ENCODE data around the gene PPM1B.

PPM1B gene

DNA sequence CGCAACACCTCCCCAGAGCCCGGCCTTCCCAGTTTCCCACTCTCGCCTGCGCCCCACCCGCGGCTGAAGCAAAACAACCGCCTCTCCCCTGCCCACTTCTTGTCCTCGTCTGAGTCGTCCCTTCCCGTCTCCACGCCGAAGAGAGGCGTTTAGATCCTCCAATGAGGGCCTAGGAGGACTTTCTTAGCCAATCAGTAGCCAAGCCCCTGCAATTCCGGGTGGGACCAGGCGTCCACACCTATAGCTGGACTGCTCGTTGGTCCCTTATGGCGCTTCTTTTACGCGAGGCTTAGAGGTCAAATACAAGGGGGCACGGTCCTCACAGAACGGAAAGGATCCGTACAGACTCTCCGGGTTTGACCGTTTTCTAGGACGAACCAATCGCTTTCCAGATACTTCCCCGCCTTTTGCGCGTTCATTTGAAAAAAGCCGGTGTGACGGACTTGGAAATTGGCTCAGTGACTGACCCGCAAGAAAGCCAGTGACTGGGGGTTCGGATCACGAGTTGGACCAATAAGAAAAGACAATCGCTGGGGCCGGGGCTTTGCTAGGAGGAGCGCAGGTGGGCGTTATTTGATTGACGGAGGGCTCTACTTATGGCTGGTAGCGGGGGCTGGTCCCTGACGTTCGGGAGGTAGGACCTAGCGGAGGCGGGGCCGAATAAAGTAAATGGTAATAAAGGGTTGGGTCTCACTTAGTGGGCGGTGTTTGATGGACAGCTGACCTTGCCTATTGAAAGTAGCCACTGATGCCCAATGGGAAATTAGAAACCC is 581 bp upstream of the PPM1B start (continued):
- TF ChIP-seq ZNF211 (tag by site-specific recombination; IDR thresholded peaks at IDR 0.05; ENCODE audit: low read depth) (no peak), ZNF10 (tag by site-specific recombination; IDR thresholded peaks at IDR 0.05) (no peak), KLF10 (tag by site-specific recombination; IDR thresholded peaks at IDR 0.05) (peak; percentile 99), ZNF274 (IDR thresholded peaks at IDR 0.05; ENCODE audit: low read length) (no peak), ZNF274 (tag by site-specific recombination; IDR thresholded peaks at IDR 0.05; ENCODE audit: borderline replicate concordance) (no peak), ZNF302 (tag by site-specific recombination; IDR thresholded peaks at IDR 0.05; ENCODE audit: low read depth) (no peak), IKZF3 (tag by site-specific recombination; IDR thresholded peaks at IDR 0.05) (no peak), REST (tag by site-specific recombination; IDR thresholded peaks at IDR 0.05) (no peak), ZNF37A (tag by site-specific recombination; IDR thresholded peaks at IDR 0.05) (no peak), ZNF16 (tag by site-specific recombination; IDR thresholded peaks at IDR 0.05; ENCODE audit: low read depth) (no peak), WT1 (tag by site-specific recombination; IDR thresholded peaks at IDR 0.05) (no peak; the same call in 1 of the 2 replicates), BCL6B (tag by site-specific recombination; IDR thresholded peaks at IDR 0.05) (no peak), ZNF747 (tag by site-specific recombination; IDR thresholded peaks at IDR 0.05) (no peak), ZNF658 (tag by site-specific recombination; IDR thresholded peaks at IDR 0.05) (no peak), SETDB1 (IDR thresholded peaks at IDR 0.05; ENCODE audit: insufficient read length, low read length) (peak; percentile 40), ZNF354C (tag by site-specific recombination; IDR thresholded peaks at IDR 0.05; ENCODE audit: borderline replicate concordance, low read depth) (no peak), ZNF548 (tag by site-specific recombination; IDR thresholded peaks at IDR 0.05) (no peak), MEIS1 (CRISPR knock-in tag; IDR thresholded peaks at IDR 0.05; ENCODE audit: borderline replicate concordance) (no peak), ZNF19 (tag by site-specific recombination; IDR thresholded peaks at IDR 0.05; ENCODE audit: low read depth) (no peak), ZNF324 (tag by site-specific recombination; IDR thresholded peaks at IDR 0.05) (no peak), ZNF555 (tag by site-specific recombination; conservative IDR thresholded peaks at IDR 0.05) (no peak), ZFP69B (tag by site-specific recombination; IDR thresholded peaks at IDR 0.05) (no peak), TRIM28 (IDR thresholded peaks at IDR 0.05; ENCODE audit: borderline replicate concordance, low read length) (no peak), ZNF266 (tag by site-specific recombination; IDR thresholded peaks at IDR 0.05; ENCODE audit: low read depth) (no peak)
- TF ChIP-seq, protein P1, sequence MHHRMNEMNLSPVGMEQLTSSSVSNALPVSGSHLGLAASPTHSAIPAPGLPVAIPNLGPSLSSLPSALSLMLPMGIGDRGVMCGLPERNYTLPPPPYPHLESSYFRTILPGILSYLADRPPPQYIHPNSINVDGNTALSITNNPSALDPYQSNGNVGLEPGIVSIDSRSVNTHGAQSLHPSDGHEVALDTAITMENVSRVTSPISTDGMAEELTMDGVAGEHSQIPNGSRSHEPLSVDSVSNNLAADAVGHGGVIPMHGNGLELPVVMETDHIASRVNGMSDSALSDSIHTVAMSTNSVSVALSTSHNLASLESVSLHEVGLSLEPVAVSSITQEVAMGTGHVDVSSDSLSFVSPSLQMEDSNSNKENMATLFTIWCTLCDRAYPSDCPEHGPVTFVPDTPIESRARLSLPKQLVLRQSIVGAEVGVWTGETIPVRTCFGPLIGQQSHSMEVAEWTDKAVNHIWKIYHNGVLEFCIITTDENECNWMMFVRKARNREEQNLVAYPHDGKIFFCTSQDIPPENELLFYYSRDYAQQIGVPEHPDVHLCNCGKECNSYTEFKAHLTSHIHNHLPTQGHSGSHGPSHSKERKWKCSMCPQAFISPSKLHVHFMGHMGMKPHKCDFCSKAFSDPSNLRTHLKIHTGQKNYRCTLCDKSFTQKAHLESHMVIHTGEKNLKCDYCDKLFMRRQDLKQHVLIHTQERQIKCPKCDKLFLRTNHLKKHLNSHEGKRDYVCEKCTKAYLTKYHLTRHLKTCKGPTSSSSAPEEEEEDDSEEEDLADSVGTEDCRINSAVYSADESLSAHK (tag by site-specific recombination; IDR thresholded peaks at IDR 0.05): no peak
- TF ChIP-seq, protein P2, sequence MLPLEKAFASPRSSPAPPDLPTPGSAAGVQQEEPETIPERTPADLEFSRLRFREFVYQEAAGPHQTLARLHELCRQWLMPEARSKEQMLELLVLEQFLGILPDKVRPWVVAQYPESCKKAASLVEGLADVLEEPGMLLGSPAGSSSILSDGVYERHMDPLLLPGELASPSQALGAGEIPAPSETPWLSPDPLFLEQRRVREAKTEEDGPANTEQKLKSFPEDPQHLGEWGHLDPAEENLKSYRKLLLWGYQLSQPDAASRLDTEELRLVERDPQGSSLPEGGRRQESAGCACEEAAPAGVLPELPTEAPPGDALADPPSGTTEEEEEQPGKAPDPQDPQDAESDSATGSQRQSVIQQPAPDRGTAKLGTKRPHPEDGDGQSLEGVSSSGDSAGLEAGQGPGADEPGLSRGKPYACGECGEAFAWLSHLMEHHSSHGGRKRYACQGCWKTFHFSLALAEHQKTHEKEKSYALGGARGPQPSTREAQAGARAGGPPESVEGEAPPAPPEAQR (tag by site-specific recombination; IDR thresholded peaks at IDR 0.05): no peak
- TF ChIP-seq, protein P3, sequence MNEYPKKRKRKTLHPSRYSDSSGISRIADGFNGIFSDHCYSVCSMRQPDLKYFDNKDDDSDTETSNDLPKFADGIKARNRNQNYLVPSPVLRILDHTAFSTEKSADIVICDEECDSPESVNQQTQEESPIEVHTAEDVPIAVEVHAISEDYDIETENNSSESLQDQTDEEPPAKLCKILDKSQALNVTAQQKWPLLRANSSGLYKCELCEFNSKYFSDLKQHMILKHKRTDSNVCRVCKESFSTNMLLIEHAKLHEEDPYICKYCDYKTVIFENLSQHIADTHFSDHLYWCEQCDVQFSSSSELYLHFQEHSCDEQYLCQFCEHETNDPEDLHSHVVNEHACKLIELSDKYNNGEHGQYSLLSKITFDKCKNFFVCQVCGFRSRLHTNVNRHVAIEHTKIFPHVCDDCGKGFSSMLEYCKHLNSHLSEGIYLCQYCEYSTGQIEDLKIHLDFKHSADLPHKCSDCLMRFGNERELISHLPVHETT (tag by site-specific recombination; IDR thresholded peaks at IDR 0.05): no peak
- TF ChIP-seq, protein P4, sequence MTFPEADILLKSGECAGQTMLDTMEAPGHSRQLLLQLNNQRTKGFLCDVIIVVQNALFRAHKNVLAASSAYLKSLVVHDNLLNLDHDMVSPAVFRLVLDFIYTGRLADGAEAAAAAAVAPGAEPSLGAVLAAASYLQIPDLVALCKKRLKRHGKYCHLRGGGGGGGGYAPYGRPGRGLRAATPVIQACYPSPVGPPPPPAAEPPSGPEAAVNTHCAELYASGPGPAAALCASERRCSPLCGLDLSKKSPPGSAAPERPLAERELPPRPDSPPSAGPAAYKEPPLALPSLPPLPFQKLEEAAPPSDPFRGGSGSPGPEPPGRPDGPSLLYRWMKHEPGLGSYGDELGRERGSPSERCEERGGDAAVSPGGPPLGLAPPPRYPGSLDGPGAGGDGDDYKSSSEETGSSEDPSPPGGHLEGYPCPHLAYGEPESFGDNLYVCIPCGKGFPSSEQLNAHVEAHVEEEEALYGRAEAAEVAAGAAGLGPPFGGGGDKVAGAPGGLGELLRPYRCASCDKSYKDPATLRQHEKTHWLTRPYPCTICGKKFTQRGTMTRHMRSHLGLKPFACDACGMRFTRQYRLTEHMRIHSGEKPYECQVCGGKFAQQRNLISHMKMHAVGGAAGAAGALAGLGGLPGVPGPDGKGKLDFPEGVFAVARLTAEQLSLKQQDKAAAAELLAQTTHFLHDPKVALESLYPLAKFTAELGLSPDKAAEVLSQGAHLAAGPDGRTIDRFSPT (tag by site-specific recombination; IDR thresholded peaks at IDR 0.05): no peak
